NCI-H187 treated with DMSO at 0.1 percent for 48 hours (cell line): ENCODE measurements around the gene OSR1.
"Not testable (repeated sequence)": the region's sequence is repeated elsewhere in the genome, so short reads cannot be mapped to it uniquely, and the experiment has no call there.

Experiments
- DNase-seq: peaks from one replicate; lab custom pipeline; 2025; lab: John Stamatoyannopoulos, UW

The OSR1 gene

DNA sequence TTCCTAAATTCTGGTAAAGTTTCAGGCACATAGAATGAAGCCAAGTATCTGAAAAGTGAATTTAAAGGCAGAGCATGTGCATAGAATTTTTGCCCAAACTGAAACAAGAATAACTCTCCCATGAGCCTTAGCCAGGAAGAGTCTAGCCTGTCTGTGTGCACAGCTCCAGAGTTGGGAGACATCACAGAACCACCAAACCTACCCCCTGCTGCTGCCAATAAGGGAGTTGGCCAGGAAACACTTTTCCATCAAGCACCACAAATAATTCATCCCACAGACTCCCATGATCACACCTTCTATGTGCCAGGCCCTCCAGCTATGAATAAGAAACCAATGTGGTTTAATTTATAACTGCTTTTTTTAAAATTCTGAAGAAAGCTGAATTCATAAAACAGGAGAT lies 27.0 kb downstream of the OSR1 start:
- no peak for DNase-seq

- no peak for DNase-seq
Measured at GRCh38 chr2:19330436-19330835, 28.0 kb downstream of the OSR1 start.

GRCh38 chr2:19329445-19329844 lies 29.0 kb downstream of the OSR1 start:
- DNase-seq: no peak

DNA sequence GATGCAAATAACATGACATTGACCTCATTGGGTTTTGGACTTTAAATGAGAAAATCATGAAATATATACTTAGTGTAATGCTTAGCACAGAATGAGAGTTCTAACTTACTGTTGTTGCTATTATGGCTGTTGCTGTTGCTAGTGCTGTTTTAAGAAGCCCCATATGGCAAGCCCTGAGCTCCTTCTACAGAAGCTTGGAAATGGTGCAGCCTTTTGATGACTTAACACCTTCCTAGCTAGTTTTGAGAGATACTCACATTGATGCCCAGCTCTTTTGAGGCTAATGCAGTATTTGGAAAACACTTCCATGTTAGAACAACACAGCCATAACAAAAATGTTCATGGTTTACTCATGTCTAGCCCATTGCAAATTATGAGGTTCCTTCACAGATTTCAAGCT lies 30.9 kb downstream of the OSR1 start:
- no peak for DNase-seq

DNA sequence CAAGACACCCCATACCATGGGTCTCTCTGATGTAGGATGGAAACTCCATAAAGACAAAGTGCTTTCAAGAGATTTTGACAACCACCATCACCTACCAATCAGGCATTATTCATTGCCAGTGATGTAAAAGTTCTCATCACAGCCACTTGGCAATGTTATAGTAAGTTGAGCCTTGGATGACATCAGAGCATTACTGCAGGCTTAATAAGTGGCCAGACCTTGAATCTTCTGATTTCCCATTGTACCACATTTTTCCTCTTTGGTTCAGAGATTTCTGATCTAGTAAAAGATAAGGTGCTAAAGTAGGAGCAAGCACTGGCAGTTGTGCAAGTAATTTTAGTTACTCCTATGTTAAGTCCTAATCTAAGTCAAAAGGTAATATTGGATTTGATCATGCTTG lies 36.5 kb downstream of the OSR1 start:
- no peak for DNase-seq

DNA sequence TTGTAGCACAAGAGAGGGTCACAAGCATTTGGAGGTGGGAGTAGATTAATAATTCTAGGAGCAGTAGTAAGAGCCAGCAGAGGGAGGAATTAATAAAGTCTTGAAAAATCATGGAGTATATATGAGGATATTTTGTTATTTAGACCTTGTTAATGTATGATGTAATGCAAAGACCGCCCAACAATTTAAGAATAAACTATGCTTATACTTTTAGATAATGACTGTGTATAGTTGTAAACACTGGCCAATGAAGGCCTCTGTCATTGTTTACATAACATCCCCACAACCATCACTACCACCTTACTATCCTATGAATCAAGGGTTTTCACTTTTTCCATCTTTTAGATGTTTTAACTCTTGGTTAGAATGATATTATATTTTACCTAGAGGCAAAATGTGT lies 37.6 kb downstream of the OSR1 start:
- DNase-seq: no peak

DNA sequence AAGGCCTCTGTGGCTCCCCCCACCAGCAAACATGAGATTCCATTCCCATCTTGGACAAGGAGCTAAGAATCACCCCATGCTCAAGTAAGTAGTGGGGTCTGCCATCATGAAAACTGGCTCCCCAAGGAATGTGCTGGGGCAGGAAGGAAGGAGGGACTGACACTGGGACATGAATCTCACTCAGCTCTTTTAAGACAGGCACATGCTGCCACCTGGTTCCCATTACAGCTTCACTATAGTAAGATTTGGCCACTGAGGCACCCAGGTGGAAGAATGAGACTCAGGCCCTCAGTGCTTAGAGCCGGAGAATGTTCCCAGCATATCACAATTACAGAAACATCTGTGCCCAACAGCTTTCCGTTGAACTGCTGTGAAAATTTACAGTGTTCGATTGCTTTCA lies 38.7 kb downstream of the OSR1 start:
- DNase-seq: no peak

GRCh38 chr2:19319064-19319463 lies 39.4 kb downstream of the OSR1 start:
- no peak for DNase-seq

DNA sequence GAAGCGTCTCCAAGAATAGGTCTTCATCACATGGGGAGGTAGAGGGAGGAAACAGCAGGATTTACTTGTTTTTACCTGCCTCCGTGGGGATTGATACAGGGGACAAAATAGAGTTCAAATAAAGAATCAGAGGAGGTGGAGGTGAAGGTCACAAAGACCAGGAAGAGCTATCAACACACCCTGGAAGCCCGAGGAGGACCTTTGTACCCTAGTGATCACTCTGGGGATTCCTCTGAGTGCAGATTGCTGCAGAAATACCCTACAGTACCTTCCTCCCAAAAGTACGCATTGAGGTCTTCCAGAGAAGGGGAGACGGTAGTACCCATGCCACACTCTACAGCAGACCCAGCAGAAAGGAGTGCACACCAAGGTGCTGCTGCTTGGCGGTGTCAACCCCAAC lies 44.9 kb downstream of the OSR1 start:
- DNase-seq: no peak

- no peak for DNase-seq
Measured at GRCh38 chr2:19312949-19313348, 45.5 kb downstream of the OSR1 start.

- DNase-seq: not testable (repeated sequence)
Measured at GRCh38 chr2:19306065-19306464, 52.4 kb downstream of the OSR1 start.

DNA sequence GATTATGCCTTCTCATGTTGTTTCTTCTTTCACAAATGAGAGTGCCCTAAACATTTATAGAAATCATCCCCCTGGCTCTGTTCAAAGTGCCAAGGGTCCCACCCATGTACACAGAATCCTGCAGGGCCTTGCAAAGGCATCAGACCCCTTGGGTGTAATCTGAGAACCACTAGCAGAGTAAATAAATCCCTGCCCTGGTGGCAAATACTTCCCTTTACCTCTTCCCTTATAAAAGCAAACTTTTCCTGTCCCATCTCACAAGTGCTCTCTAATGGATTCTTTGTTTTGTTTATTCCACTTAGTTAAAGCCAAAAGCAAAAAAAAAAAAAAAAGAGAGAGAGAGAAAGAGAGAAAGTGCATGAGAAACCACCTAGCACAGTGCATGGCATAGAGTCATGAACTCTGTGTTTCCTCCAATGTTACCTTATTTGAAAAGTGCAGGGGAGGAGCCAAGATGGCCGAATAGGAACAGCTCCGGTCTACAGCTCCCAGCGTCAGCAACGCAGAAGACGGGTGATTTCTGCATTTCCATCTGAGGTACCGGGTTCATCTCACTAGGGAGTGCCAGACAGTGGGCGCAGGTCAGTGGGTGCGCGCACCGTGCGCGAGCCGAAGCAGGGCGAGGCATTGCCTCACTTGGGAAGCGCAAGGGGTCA lies 52.9 kb downstream of the OSR1 start:
- DNase-seq: not testable (repeated sequence)

- no peak for DNase-seq
Measured at GRCh38 chr2:19301706-19302105, 56.7 kb downstream of the OSR1 start.
